Naive thymus-derived CD4-positive, alpha-beta T cell (primary cell): ENCODE data around the gene CXCL6. TPM values are rescaled to one million over a fixed set of nuclear protein-coding genes. Genes with fewer than 3 reads are reported as not detected.

Experiments used
- ATAC-seq: fragments of 150-1000 bp; cut with Tn5 transposase; 2 replicates; pipeline ENCODE4 v1.10.0; 2021; ENCODE audit warnings: mild to moderate bottlenecking, moderate library complexity
- CTCF ChIA-PET: fragments of 350-600 bp; sonication (Branson Sonifier 250); formaldehyde crosslinking; loops from one replicate; lab custom pipeline; 2021; ENCODE audit warnings: antibody characterized with exemption; lab: Charles Lee
- POLR2A ChIA-PET: fragments of 350-600 bp; sonication (Branson Sonifier 250); formaldehyde crosslinking; loops from one replicate; lab custom pipeline; 2021; ENCODE audit warnings: antibody characterized with exemption, inconsistent platforms; lab: Charles Lee
- DNase-seq, 9 donors: peaks; one replicate each; pipeline versions ENCODE4 v3.0.0 to v3.0.0-alpha.2; 2020 to 2022; ENCODE audit warnings: mixed read lengths in 1 of 9
- H3K27ac ChIP-seq: one replicate; pipeline ENCODE4 v1.7.0; 2013; ENCODE audit warnings: mild to moderate bottlenecking, low read depth, low read length, moderate library complexity
- H3K27me3 ChIP-seq, 2 donors: one replicate each; pipeline ENCODE4 v1.7.0; 2013; ENCODE audit warnings: low read length in 2 of 2, mild to moderate bottlenecking in 2 of 2, moderate library complexity in 2 of 2; ENCODE audit not compliant: control insufficient read depth in 2 of 2, insufficient read depth in 2 of 2
- H3K36me3 ChIP-seq, 3 experiments: 1 replicate in 2 of 3; 2 replicates in 1 of 3; pipeline ENCODE4 v1.7.0; 2013; ENCODE audit warnings: low read length in 3 of 3, mild to moderate bottlenecking in 3 of 3, moderate library complexity in 1 of 3; ENCODE audit not compliant: insufficient read depth in 3 of 3, control insufficient read depth in 2 of 3
- H3K4me1 ChIP-seq, 2 donors: one replicate each; pipeline ENCODE4 v1.7.0; 2013; ENCODE audit warnings: low read length in 2 of 2, mild to moderate bottlenecking in 2 of 2, moderate library complexity in 1 of 2; ENCODE audit not compliant: control insufficient read depth in 2 of 2, insufficient read depth in 2 of 2
- H3K4me3 ChIP-seq: 2 replicates; pipeline ENCODE4 v1.7.0; 2013; ENCODE audit warnings: mild to moderate bottlenecking, low read length
- H3K9me3 ChIP-seq, 3 experiments: 1 replicate in 2 of 3; 2 replicates in 1 of 3; pipeline ENCODE4 v1.7.0; 2013; ENCODE audit warnings: low read length in 3 of 3; ENCODE audit not compliant: control insufficient read depth in 2 of 3
- H3K27ac Mint-ChIP-seq, 9 donors: one replicate each; pipeline ENCODE4 v1.8.0; 2020 to 2022; ENCODE audit warnings: mixed read lengths in 9 of 9, mild to moderate bottlenecking in 8 of 9, moderate library complexity in 5 of 9, inconsistent platforms in 2 of 9
- H3K27me3 Mint-ChIP-seq, 5 donors: one replicate each; pipeline ENCODE4 v1.8.0; 2021 to 2022; ENCODE audit warnings: mixed read lengths in 5 of 5, mild to moderate bottlenecking in 1 of 5
- H3K36me3 Mint-ChIP-seq, 5 donors: one replicate each; pipeline ENCODE4 v1.8.0; 2020 to 2022; ENCODE audit warnings: mixed read lengths in 5 of 5, mild to moderate bottlenecking in 3 of 5, inconsistent platforms in 1 of 5
- H3K4me1 Mint-ChIP-seq, 7 donors: one replicate each; pipeline ENCODE4 v1.8.0; 2020 to 2022; ENCODE audit warnings: mixed read lengths in 7 of 7, mild to moderate bottlenecking in 3 of 7, inconsistent platforms in 1 of 7
- H3K4me3 Mint-ChIP-seq, 10 donors: one replicate each; pipeline ENCODE4 v1.8.0; 2020 to 2022; ENCODE audit warnings: mild to moderate bottlenecking in 10 of 10, mixed read lengths in 10 of 10, moderate library complexity in 6 of 10, inconsistent platforms in 2 of 10
- H3K9me3 Mint-ChIP-seq, 11 donors: one replicate each; pipeline ENCODE4 v1.8.0; 2020 to 2022; ENCODE audit warnings: mixed read lengths in 11 of 11, mild to moderate bottlenecking in 4 of 11, inconsistent platforms in 1 of 11, moderate library complexity in 1 of 11
- intact Hi-C, 2 donors: fragments of 100-400 bp; cut with micrococcal nuclease; formaldehyde crosslinking; loops; one replicate each; pipeline ENCODE4 v1.15.1; 2023
- polyA plus RNA-seq, 2 donors: library from polyadenylated mRNA; unstranded; fragments of 300-500 nt; fragmentation: Illumina TruSeq; gene quantifications; one replicate each; pipeline ENCODE4 v1.2.3, GENCODE V29; 2021
- total RNA-seq, 6 experiments: library from RNA in 5 of 6; stranded (reverse) in 5 of 6; gene quantifications; 1 replicate in 5 of 6; 2 replicates in 1 of 6; pipeline ENCODE4 v1.2.3 and lab custom pipeline; 2021 to 2026

Gene CXCL6
- total and polyA plus RNA-seq, 7 experiments from 2014 or later, result not detected

GRCh38 chr4:73872316-73873108, 36.0 kb downstream of the CXCL6 start:
- Histone ChIP-seq H3K4me3 (no peak overlapping the region), H3K27me3 (no peaks in the 10 kb centered on the region), H3K27ac (no peak overlapping the region), H3K4me1 (no peaks in the 10 kb centered on the region), H3K9me3 (no peaks in the 10 kb centered on the region), H3K36me3 (no peaks in the 10 kb centered on the region)
- Mint-ChIP-seq H3K27ac (no peak overlapping the region), H3K9me3 (peaks cover 0 to 8% (median 2%) of the 10 kb centered on the region in 11 donors), H3K4me1 (peaks cover 0 to 6% (median 0%) of the 10 kb centered on the region in 7 donors), H3K27me3 (peaks cover 22 to 33% (median 27%) of the 10 kb centered on the region in 5 donors), H3K4me3 (no peak overlapping the region), H3K36me3 (no peaks in the 10 kb centered on the region)
- DNase-seq, result no peak
- ATAC-seq, result peak; percentile 63
- ChIA-PET CTCF (no interaction called here), POLR2A (no interaction called here)
- intact Hi-C loops, result no loop called here

GRCh38 chr4:73874386-73874785, 37.9 kb downstream of the CXCL6 start:
- H3K4me1 Mint-ChIP-seq, result peaks cover 0 to 2% (median 0%) of the 10 kb centered on the region in 7 donors
- H3K27me3 Mint-ChIP-seq, result peaks cover 7 to 19% (median 13%) of the 10 kb centered on the region in 5 donors
- H3K4me3 Mint-ChIP-seq, result no peak overlapping the region
- no peaks in the 10 kb centered on the region for H3K4me1 ChIP-seq
- H3K9me3 ChIP-seq, result no peaks in the 10 kb centered on the region
- no peak overlapping the region for H3K27ac ChIP-seq
- no peaks in the 10 kb centered on the region for H3K36me3 ChIP-seq
- H3K27me3 ChIP-seq, result no peaks in the 10 kb centered on the region
- no peak for DNase-seq
- no peak overlapping the region for H3K27ac Mint-ChIP-seq
- intact Hi-C loops, result no loop called here
- H3K4me3 ChIP-seq, result no peak overlapping the region
- no peaks in the 10 kb centered on the region for H3K36me3 Mint-ChIP-seq
- ChIA-PET POLR2A (no interaction called here), CTCF (no interaction called here)
- H3K9me3 Mint-ChIP-seq, result peaks cover 0 to 8% (median 2%) of the 10 kb centered on the region in 11 donors
- ATAC-seq, result no peak

GRCh38 chr4:73875401-73875800, 38.9 kb downstream of the CXCL6 start:
- Mint-ChIP-seq H3K4me1 (peaks cover 0 to 2% (median 0%) of the 10 kb centered on the region in 7 donors), H3K9me3 (peaks cover 0 to 8% (median 2%) of the 10 kb centered on the region in 11 donors), H3K36me3 (no peaks in the 10 kb centered on the region), H3K4me3 (no peak overlapping the region), H3K27ac (no peak overlapping the region), H3K27me3 (peaks cover 0 to 13% (median 5%) of the 10 kb centered on the region in 5 donors)
- no peak for ATAC-seq
- no peak overlapping the region for H3K27ac ChIP-seq
- H3K9me3 ChIP-seq, result no peaks in the 10 kb centered on the region
- no peaks in the 10 kb centered on the region for H3K4me1 ChIP-seq
- H3K27me3 ChIP-seq, result no peaks in the 10 kb centered on the region
- no peak for DNase-seq
- CTCF ChIA-PET, result no interaction called here
- intact Hi-C loops, result no loop called here
- POLR2A ChIA-PET, result no interaction called here
- H3K4me3 ChIP-seq, result no peak overlapping the region
- H3K36me3 ChIP-seq, result no peaks in the 10 kb centered on the region

GRCh38 chr4:73883306-73883705, 46.8 kb downstream of the CXCL6 start:
- peaks cover 0 to 5% (median 0%) of the 10 kb centered on the region in 5 donors for H3K27me3 Mint-ChIP-seq
- ATAC-seq (no peak), DNase-seq (no peak)
- peaks cover 0 to 5% (median 0%) of the 10 kb centered on the region in 7 donors for H3K4me1 Mint-ChIP-seq
- no peaks in the 10 kb centered on the region for H3K36me3 Mint-ChIP-seq
- H3K4me3 Mint-ChIP-seq, result no peak overlapping the region
- no peak overlapping the region for H3K4me3 ChIP-seq
- no peak overlapping the region for H3K27ac ChIP-seq
- ChIA-PET CTCF (no interaction called here), POLR2A (no interaction called here)
- no peak overlapping the region for H3K27ac Mint-ChIP-seq
- H3K4me1 ChIP-seq, result no peaks in the 10 kb centered on the region
- H3K9me3 Mint-ChIP-seq, result peaks cover 0 to 6% (median 0%) of the 10 kb centered on the region in 11 donors
- no peaks in the 10 kb centered on the region for H3K9me3 ChIP-seq
- no peaks in the 10 kb centered on the region for H3K27me3 ChIP-seq
- intact Hi-C loops, result no loop called here
- no peaks in the 10 kb centered on the region for H3K36me3 ChIP-seq

GRCh38 chr4:73885574-73886267, 49.2 kb downstream of the CXCL6 start:
- DNase-seq (no peak), ATAC-seq (no peak)
- Histone ChIP-seq H3K9me3 (no peaks in the 10 kb centered on the region), H3K4me3 (no peak overlapping the region), H3K27ac (no peak overlapping the region), H3K27me3 (no peaks in the 10 kb centered on the region), H3K4me1 (no peaks in the 10 kb centered on the region), H3K36me3 (no peaks in the 10 kb centered on the region)
- peaks cover 0 to 5% (median 0%) of the 10 kb centered on the region in 7 donors for H3K4me1 Mint-ChIP-seq
- peaks cover 0 to 6% (median 0%) of the 10 kb centered on the region in 11 donors for H3K9me3 Mint-ChIP-seq
- no peak overlapping the region for H3K27ac Mint-ChIP-seq
- intact Hi-C loops, result no loop called here
- H3K36me3 Mint-ChIP-seq, result no peaks in the 10 kb centered on the region
- POLR2A ChIA-PET, result no interaction called here
- H3K27me3 Mint-ChIP-seq, result peaks cover 0 to 5% (median 0%) of the 10 kb centered on the region in 5 donors
- H3K4me3 Mint-ChIP-seq, result no peak overlapping the region
- CTCF ChIA-PET, result no interaction called here
